ENCODE results near the gene ASCC1. TPM values are rescaled to one million over a fixed set of nuclear protein-coding genes. Genes with fewer than 3 reads are reported as not detected.

The ASCC1 gene
- total and polyA plus RNA-seq, 7 experiments from 2014 or later = 19.4 to 33.1 (median 24.4) TPM

DNA sequence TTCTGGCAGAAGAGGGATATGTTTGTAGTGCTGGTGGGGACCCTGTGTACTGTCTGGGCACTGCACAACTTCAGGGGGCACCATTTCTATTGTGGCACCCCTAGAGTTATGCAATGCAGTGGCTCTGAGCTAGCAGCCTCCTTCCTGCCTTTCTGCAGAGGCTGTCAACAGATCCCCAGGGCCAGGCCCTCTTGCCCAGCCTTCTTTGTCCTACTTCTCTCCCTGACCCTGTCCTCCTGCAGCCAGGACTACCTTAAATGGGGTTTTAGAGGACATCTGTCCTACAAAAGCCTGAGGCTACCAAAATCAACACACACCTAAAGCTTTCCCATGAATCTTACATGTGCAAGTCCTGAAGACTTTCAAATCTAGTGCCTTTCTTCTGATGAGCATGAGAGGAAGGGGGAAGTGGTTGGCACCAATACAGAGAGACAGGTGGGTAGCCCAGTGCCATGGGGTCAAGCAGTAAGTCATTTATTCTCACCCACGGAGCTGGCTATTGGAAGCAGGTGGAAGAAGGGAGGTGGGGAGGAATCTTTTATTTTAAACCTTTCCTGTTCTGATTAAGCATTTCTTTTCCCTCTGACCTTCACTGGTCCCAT is 130.1 kb downstream of the ASCC1 start:
- ATAC-seq (no peak), DNase-seq (peak in 1 of 9 donors; percentile 20)
- Mint-ChIP-seq H3K4me3 (peak overlapping the region; percentile 88 to 100 (median 98)), H3K27ac (peak overlapping the region; percentile 89 to 98 (median 96)), H3K9me3 (peaks cover 0 to 3% (median 0%) of the 10 kb centered on the region in 11 donors), H3K27me3 (no peaks in the 10 kb centered on the region), H3K4me1 (peaks cover 39 to 81% (median 74%) of the 10 kb centered on the region in 7 donors), H3K36me3 (peaks cover 19 to 33% (median 26%) of the 10 kb centered on the region in 5 donors)
- no peaks in the 10 kb centered on the region for H3K27me3 ChIP-seq (ENCODE audit: control insufficient read depth in 2 of 2, insufficient read depth in 2 of 2, low read length in 2 of 2)
- intact Hi-C loops (cut with micrococcal nuclease) = loop anchor here (2.0 to 10.0 kb wide), 5 partner anchors 15 to 351 kb away; no protein-coding TSS in a partner anchor
- ChIA-PET CTCF (interaction anchor here (0.8 to 2.6 kb wide), 4 partner anchors 9 to 189 kb away, joined by 3 to 11 read pairs (median 4); no protein-coding TSS in a partner anchor), POLR2A (interaction anchor here (0.8 to 13.9 kb wide), 17 partner anchors 8 to 251 kb away, joined by 3 to 297 read pairs (median 4); no protein-coding TSS in a partner anchor)
- no peaks in the 10 kb centered on the region for H3K9me3 ChIP-seq (ENCODE audit: control insufficient read depth in 2 of 3, low read length in 3 of 3)
- H3K4me1 ChIP-seq (ENCODE audit: control insufficient read depth in 2 of 2, insufficient read depth in 2 of 2, low read length in 2 of 2) = peaks cover 70 to 79% of the 10 kb centered on the region in 2 donors
- H3K27ac ChIP-seq (ENCODE audit: low read depth, low read length) = peak overlapping the region; percentile 99
- H3K36me3 ChIP-seq (ENCODE audit: control insufficient read depth in 2 of 3, insufficient read depth in 3 of 3, low read length in 3 of 3) = peaks cover 6 to 61% (median 21%) of the 10 kb centered on the region in 3 experiments
- H3K4me3 ChIP-seq (ENCODE audit: low read length) = peak overlapping the region; percentile 98

- H3K36me3 Mint-ChIP-seq = peaks cover 19 to 33% (median 26%) of the 10 kb centered on the region in 5 donors
- H3K9me3 Mint-ChIP-seq = peaks cover 0 to 3% (median 0%) of the 10 kb centered on the region in 11 donors
- Histone ChIP-seq H3K9me3 (ENCODE audit: control insufficient read depth in 2 of 3, low read length in 3 of 3) (no peaks in the 10 kb centered on the region), H3K27me3 (ENCODE audit: control insufficient read depth in 2 of 2, insufficient read depth in 2 of 2, low read length in 2 of 2) (no peaks in the 10 kb centered on the region), H3K27ac (ENCODE audit: low read depth, low read length) (peak overlapping the region; percentile 99), H3K4me1 (ENCODE audit: control insufficient read depth in 2 of 2, insufficient read depth in 2 of 2, low read length in 2 of 2) (peaks cover 76 to 83% of the 10 kb centered on the region in 2 donors), H3K36me3 (ENCODE audit: control insufficient read depth in 2 of 3, insufficient read depth in 3 of 3, low read length in 3 of 3) (peaks cover 6 to 66% (median 21%) of the 10 kb centered on the region in 3 experiments), H3K4me3 (ENCODE audit: low read length) (peak overlapping the region; percentile 98)
- H3K27ac Mint-ChIP-seq = peak overlapping the region; percentile 89 to 98 (median 96)
- peaks cover 44 to 85% (median 73%) of the 10 kb centered on the region in 7 donors for H3K4me1 Mint-ChIP-seq
- intact Hi-C loops (cut with micrococcal nuclease) = loop anchor here (2.0 to 10.0 kb wide), 3 partner anchors 36 to 350 kb away; no protein-coding TSS in a partner anchor
- DNase-seq (peak in 1 of 9 donors; percentile 12), ATAC-seq (no peak)
- no peaks in the 10 kb centered on the region for H3K27me3 Mint-ChIP-seq
- ChIA-PET CTCF (interaction anchor here (0.8 to 2.6 kb wide), 4 partner anchors 8 to 137 kb away, joined by 3 to 11 read pairs (median 3); no protein-coding TSS in a partner anchor), POLR2A (interaction anchor here (0.5 to 13.9 kb wide), 20 partner anchors 8 to 1662 kb away, joined by 3 to 297 read pairs (median 4); no protein-coding TSS in a partner anchor)
- H3K4me3 Mint-ChIP-seq = peak overlapping the region; percentile 88 to 100 (median 98)
Observed at GRCh38 chr10:72085166-72085565, 130.9 kb downstream of the ASCC1 start.

DNA sequence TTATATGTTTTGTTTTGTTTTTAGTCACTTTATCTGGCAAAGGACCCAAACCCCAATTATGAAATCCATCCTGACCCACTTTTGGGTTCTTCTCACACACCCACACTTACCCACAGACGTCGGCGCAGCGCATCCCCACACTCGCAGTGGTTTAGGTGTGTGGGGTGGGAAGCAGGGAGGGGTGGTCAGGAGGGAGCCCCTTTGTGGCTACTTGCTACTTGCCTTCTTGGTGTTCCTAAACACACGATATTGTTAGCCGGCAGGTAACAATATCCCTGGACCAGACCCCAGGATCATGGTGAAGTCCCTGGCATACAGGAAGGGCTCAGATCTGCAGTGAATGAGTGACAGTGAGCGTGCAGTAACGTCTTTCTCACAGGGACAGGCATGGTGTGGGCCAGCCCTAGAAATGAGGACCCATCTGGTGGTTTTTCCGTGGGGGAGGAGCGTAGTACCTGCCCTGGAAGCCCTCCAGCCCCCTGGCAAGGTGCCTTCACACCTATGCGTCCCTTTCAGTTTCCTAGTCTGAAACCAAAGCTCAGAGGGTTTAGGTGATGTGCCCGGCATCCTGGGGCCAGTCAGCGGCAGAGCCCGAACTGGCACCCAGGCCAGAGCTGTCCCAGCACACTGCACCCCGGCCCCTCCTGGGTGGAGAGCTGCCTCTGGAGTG is 132.2 kb downstream of the ASCC1 start:
- H3K4me1 Mint-ChIP-seq = peaks cover 56 to 85% (median 73%) of the 10 kb centered on the region in 7 donors
- peak in 8 of 9 donors; percentile 52 to 73 (median 65) for DNase-seq
- peak; percentile 18 for ATAC-seq
- Histone ChIP-seq H3K27ac (ENCODE audit: low read depth, low read length) (peak overlapping the region; percentile 99), H3K4me1 (ENCODE audit: control insufficient read depth in 2 of 2, insufficient read depth in 2 of 2, low read length in 2 of 2) (peaks cover 77 to 83% of the 10 kb centered on the region in 2 donors), H3K9me3 (ENCODE audit: control insufficient read depth in 2 of 3, low read length in 3 of 3) (no peaks in the 10 kb centered on the region), H3K27me3 (ENCODE audit: control insufficient read depth in 2 of 2, insufficient read depth in 2 of 2, low read length in 2 of 2) (no peaks in the 10 kb centered on the region), H3K4me3 (ENCODE audit: low read length) (peak overlapping the region; percentile 98), H3K36me3 (ENCODE audit: control insufficient read depth in 2 of 3, insufficient read depth in 3 of 3, low read length in 3 of 3) (peaks cover 6 to 66% (median 21%) of the 10 kb centered on the region in 3 experiments)
- no peaks in the 10 kb centered on the region for H3K27me3 Mint-ChIP-seq
- H3K9me3 Mint-ChIP-seq = peaks cover 0 to 7% (median 0%) of the 10 kb centered on the region in 11 donors
- H3K27ac Mint-ChIP-seq = peak overlapping the region; percentile 61 to 97 (median 93)
- ChIA-PET CTCF (interaction anchor here (0.6 to 2.6 kb wide), 4 partner anchors 26 to 72 kb away, joined by 3 to 11 read pairs (median 3); no protein-coding TSS in a partner anchor), POLR2A (interaction anchor here (0.6 to 13.9 kb wide), 13 partner anchors 8 to 247 kb away, joined by 3 to 297 read pairs (median 4); no protein-coding TSS in a partner anchor)
- intact Hi-C loops (cut with micrococcal nuclease) = loop anchor here (2.0 to 10.0 kb wide), 2 partner anchors 35 to 349 kb away; no protein-coding TSS in a partner anchor
- H3K36me3 Mint-ChIP-seq = peaks cover 20 to 33% (median 26%) of the 10 kb centered on the region in 5 donors
- H3K4me3 Mint-ChIP-seq = peak overlapping the region; percentile 88 to 100 (median 98)

GRCh38 chr10:72082856-72083789 is 133.0 kb downstream of the ASCC1 start:
- ATAC-seq (no peak), DNase-seq (peak in 1 of 9 donors; percentile 9)
- peaks cover 6 to 67% (median 21%) of the 10 kb centered on the region in 3 experiments for H3K36me3 ChIP-seq (ENCODE audit: control insufficient read depth in 2 of 3, insufficient read depth in 3 of 3, low read length in 3 of 3)
- H3K27me3 ChIP-seq (ENCODE audit: control insufficient read depth in 2 of 2, insufficient read depth in 2 of 2, low read length in 2 of 2) = no peaks in the 10 kb centered on the region
- peaks cover 0 to 4% (median 0%) of the 10 kb centered on the region in 11 donors for H3K9me3 Mint-ChIP-seq
- ChIA-PET CTCF (interaction anchor here (0.6 to 0.8 kb wide), 3 partner anchors 39 to 187 kb away, joined by 3 read pairs; no protein-coding TSS in a partner anchor), POLR2A (interaction anchor here (0.6 to 13.9 kb wide), 8 partner anchors 11 to 248 kb away, joined by 3 to 297 read pairs (median 3); partner anchors contain the start of gene ANAPC16)
- peak overlapping the region; percentile 99 for H3K27ac ChIP-seq (ENCODE audit: low read depth, low read length)
- H3K27me3 Mint-ChIP-seq = no peaks in the 10 kb centered on the region
- peak overlapping the region; percentile 61 to 97 (median 93) for H3K27ac Mint-ChIP-seq
- H3K4me3 Mint-ChIP-seq = peak overlapping the region; percentile 81 to 100 (median 98)
- intact Hi-C loops (cut with micrococcal nuclease) = loop anchor here in 1 of 2 donors (10.0 kb wide), 1 partner anchor 348 kb away; no protein-coding TSS in a partner anchor
- H3K4me3 ChIP-seq (ENCODE audit: low read length) = peak overlapping the region; percentile 98
- peaks cover 63 to 86% (median 73%) of the 10 kb centered on the region in 7 donors for H3K4me1 Mint-ChIP-seq
- peaks cover 16 to 36% (median 26%) of the 10 kb centered on the region in 5 donors for H3K36me3 Mint-ChIP-seq
- no peaks in the 10 kb centered on the region for H3K9me3 ChIP-seq (ENCODE audit: control insufficient read depth in 2 of 3, low read length in 3 of 3)
- H3K4me1 ChIP-seq (ENCODE audit: control insufficient read depth in 2 of 2, insufficient read depth in 2 of 2, low read length in 2 of 2) = peaks cover 79 to 83% of the 10 kb centered on the region in 2 donors

- CTCF ChIA-PET = interaction anchor here (0.8 kb wide), 1 partner anchor 186 kb away, joined by 3 read pairs; no protein-coding TSS in a partner anchor
- peak overlapping the region; percentile 99 for H3K27ac ChIP-seq (ENCODE audit: low read depth, low read length)
- H3K36me3 Mint-ChIP-seq = peaks cover 16 to 37% (median 25%) of the 10 kb centered on the region in 5 donors
- no peaks in the 10 kb centered on the region for H3K9me3 ChIP-seq (ENCODE audit: control insufficient read depth in 2 of 3, low read length in 3 of 3)
- POLR2A ChIA-PET = interaction anchor here (0.5 to 13.9 kb wide), 5 partner anchors 10 to 223 kb away, joined by 3 to 297 read pairs (median 5); no protein-coding TSS in a partner anchor
- peak overlapping the region; percentile 12 to 100 (median 93) for H3K4me3 Mint-ChIP-seq
- peaks cover 88 to 89% of the 10 kb centered on the region in 2 donors for H3K4me1 ChIP-seq (ENCODE audit: control insufficient read depth in 2 of 2, insufficient read depth in 2 of 2, low read length in 2 of 2)
- DNase-seq (peak in 1 of 9 donors; percentile 18), ATAC-seq (no peak)
- peak overlapping the region; percentile 16 for H3K4me3 ChIP-seq (ENCODE audit: low read length)
- H3K27me3 Mint-ChIP-seq = no peaks in the 10 kb centered on the region
- peaks cover 72 to 97% (median 84%) of the 10 kb centered on the region in 7 donors for H3K4me1 Mint-ChIP-seq
- peaks cover 0 to 4% (median 0%) of the 10 kb centered on the region in 11 donors for H3K9me3 Mint-ChIP-seq
- peaks cover 6 to 57% (median 21%) of the 10 kb centered on the region in 3 experiments for H3K36me3 ChIP-seq (ENCODE audit: control insufficient read depth in 2 of 3, insufficient read depth in 3 of 3, low read length in 3 of 3)
- intact Hi-C loops (cut with micrococcal nuclease) = loop anchor here in 1 of 2 donors (10.0 kb wide), 1 partner anchor 347 kb away; no protein-coding TSS in a partner anchor
- no peaks in the 10 kb centered on the region for H3K27me3 ChIP-seq (ENCODE audit: control insufficient read depth in 2 of 2, insufficient read depth in 2 of 2, low read length in 2 of 2)
- peak overlapping the region in 8 of 9 donors; percentile 80 to 97 (median 91) for H3K27ac Mint-ChIP-seq
Observed at GRCh38 chr10:72081772-72082590, 134.1 kb downstream of the ASCC1 start.

Measured in naive thymus-derived CD4-positive, alpha-beta T cell (primary cell).